GM12878 (cell line): ENCODE data around the gene PEX16. TPM values are rescaled to one million over a fixed set of nuclear protein-coding genes. Genes with fewer than 3 reads are reported as not detected.

ENCODE experiments used
- ATAC-seq: fragments of 200-7000 bp; cut with Tn5 transposase; 3 replicates; pipeline ENCODE4 v1.9.1; 2020; ENCODE audit warnings: mild to moderate bottlenecking, moderate library complexity
- BruUV-seq: library from RNA; stranded (reverse); fragments of 400-500 nt; replicated peaks from 2 replicates; lab custom pipeline; 2021; lab: Mats Ljungman, UMichigan
- CTCF ChIA-PET: fragments of 300-600 bp; sonication (Branson Sonifier 250); formaldehyde crosslinking; extraction: SDS; loops from one replicate; lab custom pipeline; 2021; ENCODE audit warnings: inconsistent platforms; lab: Yijun Ruan, JAX
- POLR2A ChIA-PET: fragments of 350-600 bp; formaldehyde crosslinking; extraction: SDS; loops from one replicate; lab custom pipeline; 2021; ENCODE audit warnings: inconsistent platforms; lab: Charles Lee
- RAD21 ChIA-PET: fragments of 300-600 bp; sonication (Branson Sonifier 250); formaldehyde crosslinking; loops from one replicate; lab custom pipeline; 2023; ENCODE audit warnings: antibody characterized with exemption; ENCODE audit not compliant: unreplicated experiment; lab: Charles Lee
- SMC1A ChIA-PET: fragments of 300-600 bp; sonication (Branson Sonifier 250); formaldehyde crosslinking; loops from one replicate; lab custom pipeline; 2023; ENCODE audit not compliant: unreplicated experiment, uncharacterized antibody; lab: Charles Lee
- DNase-seq: peaks from one replicate; pipeline ENCODE4 v3.0.0-alpha.2; 2011; ENCODE audit warnings: low read depth, low spot score
- FAIRE-seq: peaks from 3 replicates; lab custom pipeline; 2011; peaks lifted over from hg19 to GRCh38; lab: Jason Lieb, UNC
- H2AFZ ChIP-seq: 2 replicates; pipeline ENCODE4 v1.6.0; 2011; ENCODE audit warnings: low read depth, low read length, control low read depth; ENCODE audit not compliant: control insufficient read depth
- H3K27ac ChIP-seq: 2 replicates; pipeline ENCODE4 v1.5.1; 2011; ENCODE audit warnings: control low read depth; ENCODE audit not compliant: control insufficient read depth, insufficient read depth
- H3K27me3 ChIP-seq, 2 experiments: replicated peaks in 1 of 2; 2 replicates each; pipeline versions ENCODE4 v1.6.0 to v1.6.1; 2011; ENCODE audit warnings: low read length in 1 of 2; ENCODE audit not compliant: control insufficient read depth in 2 of 2, insufficient read depth in 2 of 2
- H3K36me3 ChIP-seq, 2 experiments: 2 replicates each; pipeline ENCODE4 v1.5.1; 2011; ENCODE audit warnings: low read length in 1 of 2; ENCODE audit not compliant: control insufficient read depth in 2 of 2, insufficient read depth in 2 of 2
- H3K4me1 ChIP-seq: 2 replicates; pipeline ENCODE4 v1.6.1; 2011; ENCODE audit warnings: mild to moderate bottlenecking, low read length, moderate library complexity, mixed read lengths; ENCODE audit not compliant: control insufficient read depth, insufficient read depth
- H3K4me2 ChIP-seq: 2 replicates; pipeline ENCODE4 v1.6.0; 2011; ENCODE audit warnings: control low read depth; ENCODE audit not compliant: control insufficient read depth, insufficient read depth
- H3K4me3 ChIP-seq: fragments of 200-600 bp; sonication (generic); 2 replicates; pipeline ENCODE4 v1.5.1; 2016
- H3K79me2 ChIP-seq: 2 replicates; pipeline ENCODE4 v1.6.0; 2011; ENCODE audit warnings: low read length; ENCODE audit not compliant: control insufficient read depth, insufficient read depth
- H3K9ac ChIP-seq: 2 replicates; pipeline ENCODE4 v1.8.0; 2011; ENCODE audit warnings: low read length, control low read depth, mixed read lengths; ENCODE audit not compliant: control insufficient read depth, insufficient read depth
- H3K9me3 ChIP-seq: replicated peaks from 3 replicates; pipeline ENCODE4 v1.5.1; 2011; ENCODE audit warnings: mild to moderate bottlenecking, low read length; ENCODE audit not compliant: control insufficient read depth, insufficient read depth
- H4K20me1 ChIP-seq: 2 replicates; pipeline ENCODE4 v1.6.0; 2011; ENCODE audit not compliant: control insufficient read depth, insufficient read depth
- CEBPB ChIP-seq, 2 experiments: fragments of 150-350 bp in 1 of 2; IDR thresholded peaks; 2 replicates each; pipeline ENCODE4 v1.6.1; 2012 to 2014; ENCODE audit warnings: low read depth in 2 of 2, low read length in 2 of 2, borderline replicate concordance in 1 of 2, inconsistent platforms in 1 of 2
- IKZF2 ChIP-seq, 2 experiments: fragments of 450-650 bp; IDR thresholded peaks; 2 replicates each; pipeline ENCODE4 v1.6.1; 2017; ENCODE audit warnings: mild to moderate bottlenecking in 2 of 2, moderate library complexity in 2 of 2
- KAT2A ChIP-seq: conservative IDR thresholded peaks from 2 replicates; pipeline ENCODE4 v1.6.1; 2011; ENCODE audit warnings: low read depth, low read length; ENCODE audit not compliant: control insufficient read depth
- POLR2AphosphoS2 ChIP-seq: IDR thresholded peaks from 2 replicates; pipeline ENCODE4 v1.6.1; 2011; ENCODE audit warnings: low read depth, mild to moderate bottlenecking, low read length, improper control_type of control experiment, moderate library complexity
- SIX5 ChIP-seq: IDR thresholded peaks from 2 replicates; pipeline ENCODE4 v1.6.1; 2011; ENCODE audit warnings: mild to moderate bottlenecking, low read depth, low read length, moderate library complexity; ENCODE audit not compliant: severe bottlenecking
- SPI1 ChIP-seq: IDR thresholded peaks from 2 replicates; pipeline ENCODE4 v1.6.1; 2011; ENCODE audit warnings: low read depth, mild to moderate bottlenecking, low read length, moderate library complexity, borderline replicate concordance; ENCODE audit not compliant: insufficient read depth
- TARDBP ChIP-seq: IDR thresholded peaks from 2 replicates; pipeline ENCODE4 v1.6.1; 2016; ENCODE audit warnings: borderline replicate concordance
- WGBS: methylation state at CpG from one replicate; pipeline ENCODE4 v1.1.6; 2016; ENCODE audit warnings: low lambda C conversion rate; ENCODE audit not compliant: insufficient replicate concordance, insufficient coverage; ENCODE audit errors: missing lambda C conversion rate; 5-methylcytosine and 5-hydroxymethylcytosine counted together
- in situ Hi-C: fragments of 300-500 bp; cut with MboI; formaldehyde crosslinking; loops from 9 replicates; pipeline ENCODE4 v1.14.3; 2018; ENCODE audit warnings: mixed read lengths
- intact Hi-C: fragments of 100-400 bp; cut with micrococcal nuclease; formaldehyde crosslinking; loops from one replicate; pipeline ENCODE4 v1.14.2; 2022; ENCODE audit not compliant: unreplicated experiment
- polyA plus RNA-seq, 11 experiments: library from polyadenylated mRNA; depleted of rRNA in 4 of 11; unstranded in 6 of 11; stranded (reverse) in 5 of 11; fragments of >200 nt; fragmentation: Nextera tagmentation in 4 of 11; fragmentation: Illumina TruSeq in 1 of 11; extraction: Ambion mirVana in 4 of 11; extraction: Trizol in 1 of 11; gene quantifications; 1 replicate in 1 of 11; 2 replicates in 10 of 11; pipeline versions ENCODE4 v1.2.1 to v1.2.3, GENCODE V29; 2011 to 2016; ENCODE audit warnings: inconsistent platforms in 2 of 11, missing spikeins in 2 of 11, low read depth in 1 of 11
- total RNA-seq, 4 experiments: library from RNA; depleted of rRNA in 3 of 4; stranded (reverse); fragments of >200 nt in 3 of 4; fragmentation: Illumina TruSeq in 1 of 4; extraction: Trizol in 1 of 4; gene quantifications; 2 replicates each; pipeline versions ENCODE4 v1.2.1 to v1.2.3, GENCODE V29; 2013 to 2021

Gene PEX16
- total and polyA plus RNA-seq, 10 of the 15 experiments (the other 5 are each of a cell fraction or from before 2014, with no cell fraction given): 1.4 to 53.5 (median 27.6) TPM

DNA sequence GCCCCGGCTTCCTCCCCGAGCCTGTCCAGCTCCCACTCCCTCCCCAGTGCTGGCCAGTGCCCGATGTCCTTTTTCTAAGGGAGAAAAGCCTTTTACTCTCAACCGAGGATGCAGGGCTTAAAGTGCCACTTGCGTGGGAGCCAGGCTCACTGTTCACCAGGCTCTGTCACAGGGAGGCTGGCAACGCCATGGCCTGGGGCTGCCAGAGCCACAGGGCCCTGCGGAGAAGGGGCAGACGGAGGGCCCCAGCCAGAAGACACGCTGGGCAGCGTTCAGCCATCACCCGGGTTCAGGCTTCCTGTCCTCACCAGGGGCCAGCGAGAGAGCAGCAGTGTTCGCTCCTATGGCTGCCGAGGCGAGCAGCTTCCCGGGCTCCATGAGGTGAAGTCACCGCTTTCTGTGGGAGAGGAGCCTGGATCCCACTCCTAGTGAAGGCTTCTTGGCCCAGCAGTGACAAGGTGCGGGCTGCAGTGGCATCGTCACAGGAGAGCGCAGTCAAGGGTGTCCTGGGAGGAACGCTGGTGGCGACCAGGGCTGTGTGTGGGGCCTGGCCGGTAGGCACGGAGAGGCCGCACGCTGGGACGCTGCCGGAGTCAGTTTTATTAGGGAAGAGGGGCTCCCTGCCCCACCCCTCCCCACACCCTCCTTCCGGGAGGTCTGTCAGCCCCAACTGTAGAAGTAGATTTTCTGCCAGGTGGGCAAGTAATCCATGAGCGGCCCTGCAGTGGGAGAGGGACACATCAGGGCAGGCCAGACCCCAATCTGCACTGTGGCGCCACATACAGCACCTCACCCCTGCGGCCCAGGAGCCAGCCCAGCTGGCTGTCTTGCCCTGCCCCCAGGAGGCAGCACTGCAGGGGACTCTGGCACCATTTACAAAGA lies 7.8 kb downstream of the PEX16 start:
- Histone ChIP-seq H3K9ac (no peak overlapping the region), H2AFZ (no peak overlapping the region), H4K20me1 (no peaks in the 10 kb centered on the region), H3K4me1 (no peaks in the 10 kb centered on the region), H3K36me3 (peaks cover 8 to 17% of the 10 kb centered on the region in 2 experiments), H3K27me3 (no peaks in the 10 kb centered on the region), H3K4me2 (no peak overlapping the region), H3K4me3 (no peak overlapping the region), H3K79me2 (no peaks in the 10 kb centered on the region), H3K27ac (no peak overlapping the region), H3K9me3 (no peaks in the 10 kb centered on the region)
- WGBS: 87% methylated on average over 31 of the region's 32 CpGs
- DNase-seq (no peak), FAIRE-seq (no peak), ATAC-seq (no peak)
- TF ChIP-seq SIX5: no peak
- no peak for TF ChIP-seq KAT2A
- no peak for TF ChIP-seq POLR2AphosphoS2
- TF ChIP-seq TARDBP: no peak
- no peak for TF ChIP-seq CEBPB (IDR thresholded peaks at IDR 0.05; ENCODE audit: borderline replicate concordance in 1 of 2, low read depth in 2 of 2, low read length in 2 of 2)
- TF ChIP-seq SPI1: no peak
- no peak for TF ChIP-seq IKZF2 (IDR thresholded peaks at IDR 0.05)
- intact Hi-C loops (no loop called here), in situ Hi-C loops (no loop called here)
- RAD21 ChIA-PET: no interaction called here
- SMC1A ChIA-PET: no interaction called here
- CTCF ChIA-PET: interaction anchor here (1.3 kb wide), 1 partner anchor 97 kb away, joined by 3 read pairs; no protein-coding TSS in a partner anchor
- BruUV-seq: no TSS peak
- POLR2A ChIA-PET: interaction anchor here (0.5 to 0.6 kb wide), 2 partner anchors 66 to 662 kb away, joined by 3 to 5 read pairs; no protein-coding TSS in a partner anchor
